Stimulated activated CD8-positive, alpha-beta memory T cell treated with anti-CD3 and anti-CD28 coated beads, Interleukin-15, amount 100 ng/mL, for 4 hours (primary cell): ENCODE results near the gene IL6.
"Not testable (repeated sequence)": the region's sequence is repeated elsewhere in the genome, so short reads cannot be mapped to it uniquely, and the experiment has no call there.

ENCODE experiments used
- DNase-seq, 2 donors: peaks; one replicate each; pipeline ENCODE4 v3.0.0-alpha.2; 2020; ENCODE audit warnings: low read depth in 2 of 2

The IL6 gene

GRCh38 chr7:22703978-22704610 is 22.9 kb upstream of the IL6 start:
- DNase-seq: not testable (repeated sequence)

DNA sequence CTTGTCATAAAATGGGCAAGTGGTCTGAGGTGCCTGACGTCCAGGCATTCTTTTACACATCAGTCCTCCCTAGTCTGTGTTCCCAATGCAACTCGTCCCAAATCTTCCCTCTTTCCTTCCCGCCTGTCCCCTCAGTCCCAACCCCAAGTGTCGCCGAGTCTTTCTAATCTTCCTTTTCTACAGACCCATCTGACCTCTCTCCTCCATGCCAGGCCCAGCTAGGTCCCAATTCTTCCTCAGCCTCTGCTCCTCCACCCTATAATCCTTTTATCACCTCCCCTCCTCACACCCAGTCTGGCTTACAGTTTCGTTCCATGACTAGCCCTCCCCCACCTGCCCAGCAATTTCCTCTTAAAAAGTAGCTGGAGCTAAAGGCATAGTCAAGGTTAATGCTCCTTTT is 22.3 kb upstream of the IL6 start:
- not testable (repeated sequence) for DNase-seq

DNA sequence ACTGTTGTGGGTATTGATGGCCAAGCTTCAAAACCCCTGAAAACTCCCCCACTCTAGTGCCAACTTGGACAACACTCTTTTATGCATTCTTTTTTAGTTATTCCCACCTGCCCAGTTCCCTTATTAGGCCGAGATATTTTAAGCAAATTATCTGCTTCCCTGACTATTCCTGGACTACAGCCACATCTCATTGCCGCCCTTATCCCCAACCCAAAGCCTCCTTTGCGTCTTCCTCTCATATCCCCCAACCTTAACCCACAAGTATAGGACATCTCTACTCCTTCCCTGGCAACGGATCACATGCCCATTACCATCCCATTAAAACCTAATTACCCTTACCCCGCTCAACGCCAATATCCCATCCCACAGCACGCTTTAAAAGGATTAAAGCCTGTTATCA is 21.1 kb upstream of the IL6 start:
- DNase-seq: not testable (repeated sequence)

GRCh38 chr7:22707026-22707691 is 19.8 kb upstream of the IL6 start:
- DNase-seq: not testable (repeated sequence)

DNA sequence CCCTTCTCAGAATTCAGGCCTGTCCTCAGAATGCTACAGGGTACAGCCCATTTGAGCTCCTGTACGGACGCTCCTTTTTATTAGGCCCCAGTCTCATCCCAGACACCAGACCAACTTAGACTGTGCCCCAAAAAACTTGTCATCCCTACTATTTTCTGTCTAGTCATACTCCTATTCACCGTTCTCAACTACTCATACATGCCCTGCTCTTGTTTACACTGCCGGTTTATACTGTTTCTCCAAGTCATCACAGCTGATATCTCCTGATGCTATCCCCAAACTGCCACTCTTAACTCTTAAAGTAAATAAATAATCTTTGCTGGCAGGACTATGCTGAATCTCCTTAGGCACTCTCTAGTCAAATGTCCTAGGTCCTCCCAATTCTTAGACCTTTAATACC is 18.8 kb upstream of the IL6 start:
- DNase-seq: not testable (repeated sequence)

DNA sequence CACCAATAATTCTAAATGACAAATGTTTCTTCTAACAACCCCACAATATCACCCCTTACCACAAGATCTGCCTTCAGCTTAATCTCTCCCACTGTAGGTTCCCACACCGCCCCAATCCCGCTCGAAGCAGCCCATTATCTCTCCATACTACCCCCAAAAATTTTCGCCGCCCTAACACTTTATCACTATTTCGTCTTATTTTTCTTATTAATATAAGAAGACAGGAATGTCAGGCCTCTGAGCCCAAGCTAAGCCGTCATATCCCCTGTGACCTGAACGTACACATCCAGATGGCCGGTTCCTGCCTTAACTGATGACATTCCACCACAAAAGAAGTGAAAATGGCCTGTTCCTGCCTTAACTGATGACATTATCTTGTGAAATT is 18.3 kb upstream of the IL6 start:
- not testable (repeated sequence) for DNase-seq

- DNase-seq: not testable (repeated sequence)
Observed at GRCh38 chr7:22709062-22709829, 17.8 kb upstream of the IL6 start.

DNA sequence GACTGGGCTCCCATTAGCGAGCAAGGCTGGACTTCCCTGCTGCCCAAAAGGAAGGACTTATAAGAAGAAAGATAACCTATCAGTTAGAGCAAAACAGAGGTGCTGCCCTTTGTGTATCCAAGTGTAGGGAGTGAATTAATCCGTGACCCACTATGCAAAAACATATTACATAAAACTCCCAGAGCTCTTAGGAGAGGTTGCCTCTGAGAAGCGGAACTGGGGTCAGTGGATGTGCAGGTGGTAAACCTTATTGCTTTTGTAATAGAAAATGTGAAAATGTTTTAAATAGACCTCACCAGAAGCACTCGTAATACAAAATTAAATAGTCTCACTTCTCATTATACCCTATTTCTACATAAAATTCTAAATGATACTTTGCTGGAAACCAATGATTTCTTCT is 17.1 kb upstream of the IL6 start:
- DNase-seq: no peak

DNA sequence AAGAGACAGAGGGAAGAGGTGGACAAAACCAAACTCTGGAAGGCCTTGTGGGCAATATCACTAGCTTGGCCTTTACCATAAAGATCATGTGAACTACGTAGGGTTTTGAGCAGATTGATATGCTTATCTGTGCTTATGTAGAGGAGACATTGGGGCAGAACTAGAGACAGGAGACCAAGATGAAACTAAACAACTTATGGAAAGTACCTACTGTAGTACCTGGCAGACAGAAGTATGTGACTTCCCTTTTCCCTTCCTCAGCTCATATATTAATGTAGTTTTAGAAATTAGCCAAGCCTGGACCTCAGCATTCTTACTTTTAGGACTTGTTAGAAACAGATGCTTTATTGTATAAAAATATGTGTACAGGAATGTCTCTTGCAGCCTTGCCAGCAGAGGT is 14.0 kb upstream of the IL6 start:
- DNase-seq: no peak

GRCh38 chr7:22713463-22713862 is 13.5 kb upstream of the IL6 start:
- DNase-seq: no peak

GRCh38 chr7:22715969-22716368 is 11.0 kb upstream of the IL6 start:
- DNase-seq: no peak

- no peak for DNase-seq
Observed at GRCh38 chr7:22717760-22718159, 9.2 kb upstream of the IL6 start.

DNA sequence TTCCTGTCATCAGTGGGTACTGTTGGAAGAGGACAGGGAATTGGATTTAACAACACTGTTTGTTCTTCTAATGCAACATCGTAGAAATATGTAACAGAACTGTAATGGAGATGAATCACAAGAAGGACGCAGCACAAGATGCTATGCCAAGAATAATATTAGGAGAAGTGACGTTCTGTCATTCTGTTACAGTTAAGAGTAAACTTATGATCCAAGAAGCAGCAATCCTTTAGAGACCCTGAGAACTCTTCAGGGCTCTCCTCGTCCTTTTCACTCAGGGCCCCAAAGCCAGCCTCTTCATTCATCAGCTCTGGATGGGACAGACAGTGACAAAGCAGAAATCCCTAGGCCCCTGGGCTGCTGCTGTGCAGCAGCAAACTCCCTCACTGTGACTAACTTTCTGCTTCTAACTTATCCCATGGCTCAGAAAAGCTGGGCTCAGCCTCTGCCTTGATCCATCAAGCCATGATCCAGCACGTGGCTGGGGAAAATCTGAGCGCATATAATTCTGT is 8.7 kb upstream of the IL6 start:
- DNase-seq: no peak

- DNase-seq: no peak
Observed at GRCh38 chr7:22718911-22719420, 8.0 kb upstream of the IL6 start.

DNA sequence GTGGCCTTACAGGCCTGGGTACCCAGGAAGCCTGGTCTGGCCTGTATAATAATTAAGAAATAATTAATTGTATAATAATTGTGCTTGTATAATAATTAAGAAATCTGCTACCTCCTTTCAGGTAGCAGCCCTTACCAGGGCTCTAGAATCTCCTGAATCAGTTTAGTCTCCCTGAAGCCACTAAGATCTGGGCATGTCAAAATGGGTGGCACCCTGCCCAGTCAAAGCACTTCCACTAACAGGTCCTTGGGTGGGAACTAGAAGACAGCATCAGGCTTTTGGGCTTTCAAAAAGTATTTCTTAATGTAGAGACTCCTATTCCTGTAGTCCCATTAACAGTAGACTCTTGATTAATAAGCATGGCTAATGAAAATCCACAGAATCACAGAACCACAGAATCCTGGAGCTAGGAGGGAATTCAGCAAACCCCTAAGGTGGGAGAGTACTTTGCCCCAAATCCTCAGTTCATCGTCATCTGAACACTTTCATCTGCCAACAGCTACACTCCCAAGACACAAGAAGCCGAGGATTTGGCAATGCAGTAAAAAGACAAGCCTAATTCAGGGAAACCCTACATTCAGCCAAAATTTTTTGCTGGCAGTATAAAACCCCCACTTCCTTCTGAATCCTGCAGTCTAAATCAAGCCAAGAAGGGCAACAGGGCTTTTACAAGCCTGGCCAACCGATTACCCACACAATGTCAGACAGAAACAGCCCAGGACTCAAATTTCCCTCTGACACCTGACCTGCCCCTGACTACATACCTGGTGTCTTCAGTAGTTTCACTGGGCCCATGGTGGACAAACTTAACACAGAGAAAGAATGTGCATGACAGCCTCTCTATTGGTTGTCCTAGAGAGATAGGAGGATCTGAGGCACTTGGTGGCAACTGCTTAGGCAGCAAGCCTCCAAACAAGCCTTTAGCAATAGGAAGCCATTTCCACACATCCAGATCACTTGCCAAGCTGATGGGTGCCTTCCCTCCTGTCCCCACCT is 5.9 kb upstream of the IL6 start:
- DNase-seq: no peak

GRCh38 chr7:22722536-22723180 is 4.3 kb upstream of the IL6 start:
- DNase-seq: no peak

DNA sequence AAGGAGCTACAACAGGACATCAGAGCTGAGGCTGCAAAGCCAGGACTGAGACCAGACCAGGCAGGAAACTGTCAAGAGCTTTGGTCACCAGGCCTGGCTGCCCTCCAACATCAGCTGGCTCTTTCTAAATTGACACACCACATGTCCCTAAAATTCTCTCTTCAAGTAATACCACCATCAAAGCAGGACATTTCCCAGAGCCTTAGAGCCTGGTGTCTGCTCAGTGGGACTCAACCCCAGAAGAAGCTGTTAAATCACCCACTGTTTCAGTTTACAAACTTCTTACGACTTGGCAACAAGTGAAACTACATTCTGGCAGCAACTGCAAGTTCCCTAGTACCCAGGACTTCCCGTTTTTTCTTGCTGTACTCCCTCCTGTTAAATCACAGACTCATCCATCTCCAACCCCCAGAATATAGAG is 3.8 kb upstream of the IL6 start:
- no peak for DNase-seq

DNA sequence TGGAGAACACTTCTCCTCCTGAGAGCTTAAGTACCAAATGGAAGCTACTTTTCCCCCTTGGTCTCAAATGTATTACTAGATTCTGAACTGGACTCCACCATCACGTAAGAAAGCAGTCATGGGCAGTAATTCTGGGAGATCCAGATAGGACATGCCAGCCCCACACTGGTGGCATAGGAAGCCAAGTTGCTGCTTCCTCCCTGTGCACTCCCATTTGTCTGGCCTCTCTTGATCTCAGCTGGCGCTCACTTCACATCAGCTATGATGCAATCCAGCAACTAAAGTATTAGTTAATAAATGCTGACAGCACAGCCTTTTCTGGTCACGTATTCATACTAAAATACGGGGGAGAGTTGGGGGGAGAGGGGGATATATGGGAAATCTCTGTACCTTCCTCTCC is 3.4 kb upstream of the IL6 start:
- DNase-seq: no peak

- DNase-seq: no peak
Observed at GRCh38 chr7:22724861-22725260, 2.1 kb upstream of the IL6 start.

DNA sequence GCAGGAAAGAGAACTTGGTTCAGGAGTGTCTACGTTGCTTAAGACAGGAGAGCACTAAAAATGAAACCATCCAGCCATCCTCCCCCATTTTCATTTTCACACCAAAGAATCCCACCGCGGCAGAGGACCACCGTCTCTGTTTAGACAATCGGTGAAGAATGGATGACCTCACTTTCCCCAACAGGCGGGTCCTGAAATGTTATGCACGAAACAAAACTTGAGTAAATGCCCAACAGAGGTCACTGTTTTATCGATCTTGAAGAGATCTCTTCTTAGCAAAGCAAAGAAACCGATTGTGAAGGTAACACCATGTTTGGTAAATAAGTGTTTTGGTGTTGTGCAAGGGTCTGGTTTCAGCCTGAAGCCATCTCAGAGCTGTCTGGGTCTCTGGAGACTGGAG is 1.4 kb upstream of the IL6 start:
- DNase-seq: no peak
